GM06990 (cell line): ENCODE measurements around the gene SRCAP.

Experiments
- DNase-seq: peaks from one replicate; pipeline ENCODE4 v3.0.0-alpha.2; 2011; ENCODE audit not compliant: insufficient read length; ENCODE audit errors: extremely low read depth
- H3K27me3 ChIP-seq: replicated peaks from 2 replicates; pipeline ENCODE4 v1.6.0; 2011; ENCODE audit warnings: low read length; ENCODE audit not compliant: control insufficient read depth, insufficient read depth
- H3K36me3 ChIP-seq: 2 replicates; pipeline ENCODE4 v1.5.1; 2011; ENCODE audit warnings: low read length; ENCODE audit not compliant: control insufficient read depth, insufficient read depth
- H3K4me3 ChIP-seq: replicated peaks from 2 replicates; pipeline ENCODE4 v1.5.1; 2011; ENCODE audit warnings: low read depth, mild to moderate bottlenecking, control low read depth, low read length
- TF ChIP-seq, protein P1 (sequence below): IDR thresholded peaks from 2 replicates; pipeline ENCODE4 v1.5.1; 2011; ENCODE audit warnings: low read length, control low read depth, mild to moderate bottlenecking, inconsistent platforms; ENCODE audit not compliant: insufficient read depth, poor library complexity, severe bottlenecking

The SRCAP gene

DNA sequence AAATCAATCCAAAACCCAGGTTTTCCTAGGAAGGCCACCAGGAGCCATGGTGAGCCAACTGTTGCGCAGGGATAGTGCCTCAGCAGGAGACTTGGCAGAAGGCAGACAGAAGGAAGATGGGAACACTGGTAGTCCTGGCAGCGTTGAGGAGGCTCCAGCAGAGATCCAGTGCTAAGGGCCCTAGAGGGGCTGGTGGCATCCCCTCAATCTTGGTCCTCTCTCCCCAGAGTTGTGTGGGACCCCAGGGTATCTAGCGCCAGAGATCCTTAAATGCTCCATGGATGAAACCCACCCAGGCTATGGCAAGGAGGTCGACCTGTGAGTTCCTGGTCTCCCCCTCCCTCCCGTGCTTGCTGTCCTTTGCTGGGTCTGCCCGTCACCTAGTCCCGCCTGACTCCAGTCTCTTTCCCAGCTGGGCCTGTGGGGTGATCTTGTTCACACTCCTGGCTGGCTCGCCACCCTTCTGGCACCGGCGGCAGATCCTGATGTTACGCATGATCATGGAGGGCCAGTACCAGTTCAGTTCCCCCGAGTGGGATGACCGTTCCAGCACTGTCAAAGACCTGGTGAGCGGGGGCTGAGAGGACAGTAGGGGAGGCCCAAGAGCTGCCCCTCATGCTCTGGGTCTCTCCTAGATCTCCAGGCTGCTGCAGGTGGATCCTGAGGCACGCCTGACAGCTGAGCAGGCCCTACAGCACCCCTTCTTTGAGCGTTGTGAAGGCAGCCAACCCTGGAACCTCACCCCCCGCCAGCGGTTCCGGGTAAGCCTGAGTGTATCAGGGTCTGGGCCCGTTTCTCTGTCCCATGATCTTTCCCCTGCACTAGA, 57.2 kb downstream of the SRCAP start:
- no peak for DNase-seq
- Histone ChIP-seq H3K36me3 (peaks cover 28% of the 10 kb centered on the region), H3K27me3 (no peaks in the 10 kb centered on the region), H3K4me3 (no peak overlapping the region)
- TF ChIP-seq, protein P1, sequence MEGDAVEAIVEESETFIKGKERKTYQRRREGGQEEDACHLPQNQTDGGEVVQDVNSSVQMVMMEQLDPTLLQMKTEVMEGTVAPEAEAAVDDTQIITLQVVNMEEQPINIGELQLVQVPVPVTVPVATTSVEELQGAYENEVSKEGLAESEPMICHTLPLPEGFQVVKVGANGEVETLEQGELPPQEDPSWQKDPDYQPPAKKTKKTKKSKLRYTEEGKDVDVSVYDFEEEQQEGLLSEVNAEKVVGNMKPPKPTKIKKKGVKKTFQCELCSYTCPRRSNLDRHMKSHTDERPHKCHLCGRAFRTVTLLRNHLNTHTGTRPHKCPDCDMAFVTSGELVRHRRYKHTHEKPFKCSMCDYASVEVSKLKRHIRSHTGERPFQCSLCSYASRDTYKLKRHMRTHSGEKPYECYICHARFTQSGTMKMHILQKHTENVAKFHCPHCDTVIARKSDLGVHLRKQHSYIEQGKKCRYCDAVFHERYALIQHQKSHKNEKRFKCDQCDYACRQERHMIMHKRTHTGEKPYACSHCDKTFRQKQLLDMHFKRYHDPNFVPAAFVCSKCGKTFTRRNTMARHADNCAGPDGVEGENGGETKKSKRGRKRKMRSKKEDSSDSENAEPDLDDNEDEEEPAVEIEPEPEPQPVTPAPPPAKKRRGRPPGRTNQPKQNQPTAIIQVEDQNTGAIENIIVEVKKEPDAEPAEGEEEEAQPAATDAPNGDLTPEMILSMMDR: no peak

DNA sequence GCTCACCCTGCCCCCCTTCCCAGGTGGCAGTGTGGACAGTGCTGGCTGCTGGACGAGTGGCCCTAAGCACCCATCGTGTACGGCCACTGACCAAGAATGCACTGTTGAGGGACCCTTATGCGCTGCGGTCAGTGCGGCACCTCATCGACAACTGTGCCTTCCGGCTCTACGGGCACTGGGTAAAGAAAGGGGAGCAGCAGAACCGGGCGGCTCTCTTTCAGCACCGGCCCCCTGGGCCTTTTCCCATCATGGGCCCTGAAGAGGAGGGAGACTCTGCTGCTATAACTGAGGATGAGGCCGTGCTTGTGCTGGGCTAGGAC, 57.8 kb downstream of the SRCAP start:
- Histone ChIP-seq H3K4me3 (no peak overlapping the region), H3K27me3 (no peaks in the 10 kb centered on the region), H3K36me3 (peaks cover 24% of the 10 kb centered on the region)
- no peak for DNase-seq
- TF ChIP-seq, protein P1: no peak

DNA sequence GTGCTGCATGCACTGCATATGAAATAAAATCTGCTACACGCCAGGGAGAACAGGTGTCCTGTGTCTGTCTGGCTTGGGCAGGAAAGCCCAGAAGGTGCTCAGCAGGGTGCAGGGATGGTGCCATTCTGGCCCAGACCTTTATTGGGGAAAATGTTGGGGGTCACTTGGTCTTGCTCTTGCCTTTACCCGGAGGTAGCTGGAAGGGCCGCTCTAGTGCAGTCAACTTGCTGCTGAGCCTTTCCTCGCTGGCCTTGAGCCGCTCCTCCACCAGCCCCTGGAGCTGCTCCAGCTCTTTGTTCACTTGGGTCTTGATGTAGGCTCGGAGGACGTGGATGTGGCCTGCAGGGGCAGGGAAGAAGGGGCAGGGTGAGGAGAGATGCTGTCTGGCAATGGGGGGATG, 58.3 kb downstream of the SRCAP start:
- Histone ChIP-seq H3K4me3 (no peak overlapping the region), H3K27me3 (no peaks in the 10 kb centered on the region), H3K36me3 (peaks cover 24% of the 10 kb centered on the region)
- TF ChIP-seq, protein P1: no peak
- no peak for DNase-seq

DNA sequence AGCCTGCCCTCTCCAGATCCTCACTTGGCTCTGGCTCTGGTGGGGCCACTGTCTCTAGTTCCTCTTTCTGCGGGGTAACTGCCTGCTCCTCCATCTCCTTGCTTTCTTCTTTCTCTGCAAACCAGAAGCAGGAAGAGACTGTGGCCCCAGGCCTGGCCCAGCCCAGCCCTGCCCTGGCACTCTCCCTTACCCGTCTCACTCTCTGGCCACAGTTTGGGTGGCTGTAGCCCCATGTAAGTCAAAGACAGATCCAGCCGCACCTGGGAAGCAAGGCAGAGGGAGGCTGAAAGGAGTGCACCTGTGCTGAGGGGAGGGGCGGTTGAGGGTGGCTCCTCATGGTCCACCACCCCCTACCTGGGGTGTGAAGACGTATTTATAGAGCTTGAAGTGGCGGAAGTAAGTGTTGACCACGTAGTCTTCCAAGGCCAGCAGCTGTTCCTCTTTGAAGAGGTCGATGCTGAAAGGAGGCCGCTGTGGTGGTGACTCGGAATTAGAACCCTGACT, 60.1 kb downstream of the SRCAP start:
- TF ChIP-seq, protein P1: no peak
- H3K4me3 ChIP-seq: no peak overlapping the region
- H3K27me3 ChIP-seq: no peaks in the 10 kb centered on the region
- no peak for DNase-seq
- H3K36me3 ChIP-seq: peaks cover 17% of the 10 kb centered on the region

DNA sequence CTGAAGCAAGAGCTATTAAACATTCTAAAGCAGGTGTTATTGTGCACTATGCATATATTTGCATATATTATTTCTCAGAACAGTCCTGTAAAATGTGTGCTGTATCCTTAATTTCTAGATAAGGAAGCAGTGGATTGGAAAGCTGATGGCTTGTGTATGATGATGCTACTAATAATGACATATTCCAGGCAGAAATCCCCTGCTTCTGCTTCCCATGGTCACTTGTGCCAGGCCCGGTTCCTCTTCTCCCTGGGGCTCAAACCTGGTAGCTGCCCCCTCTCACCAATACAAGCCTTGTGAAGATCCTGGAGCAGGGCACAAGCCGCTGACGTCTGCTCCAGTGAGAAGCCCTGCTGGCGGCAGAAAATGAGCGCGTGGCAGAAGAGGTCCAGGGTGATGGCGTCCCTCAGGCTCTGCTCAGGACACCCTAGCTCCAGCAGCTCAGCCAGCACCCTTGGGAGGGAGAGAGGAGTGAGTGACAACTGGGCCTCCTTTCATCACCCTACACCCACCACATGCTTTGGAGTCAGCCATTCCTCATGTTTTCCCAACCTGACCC, 61.1 kb downstream of the SRCAP start:
- Histone ChIP-seq H3K36me3 (peaks cover 27% of the 10 kb centered on the region), H3K27me3 (no peaks in the 10 kb centered on the region), H3K4me3 (no peak overlapping the region)
- DNase-seq: no peak
- TF ChIP-seq, protein P1: no peak
